Fibroblast of skin of right biceps (primary cell): ENCODE results near the gene CLTC.

Experiments
- DNase-seq: peaks from one replicate; pipeline ENCODE4 v3.0.0-alpha.2; 2013

CLTC gene

GRCh38 chr17:59730268-59730834 is 110.7 kb downstream of the CLTC start:
- DNase-seq = no peak

GRCh38 chr17:59733697-59734096 is 114.0 kb downstream of the CLTC start:
- no peak for DNase-seq

- no peak for DNase-seq
These were observed 114.5 kb downstream of the CLTC start for GRCh38 chr17:59734226-59734625.

GRCh38 chr17:59737324-59737723 is 117.6 kb downstream of the CLTC start:
- DNase-seq = no peak

GRCh38 chr17:59743842-59744241 is 124.1 kb downstream of the CLTC start:
- no peak for DNase-seq

- no peak for DNase-seq
These were observed 125.3 kb downstream of the CLTC start for GRCh38 chr17:59745040-59745439.
